B cell (primary cell): ENCODE data around the gene ISL2. TPM values are rescaled to one million over a fixed set of nuclear protein-coding genes. Genes with fewer than 3 reads are reported as not detected.

Experiments
- ATAC-seq: fragments of 200-7000 bp; cut with Tn5 transposase; one replicate; pipeline ENCODE4 v1.10.0; 2021; ENCODE audit warnings: low read depth, mild to moderate bottlenecking, moderate number of reproducible peaks, moderate library complexity
- CTCF ChIA-PET: fragments of 350-600 bp; sonication (Branson Sonifier 250); formaldehyde crosslinking; loops from one replicate; lab custom pipeline; 2021; ENCODE audit warnings: antibody characterized with exemption, inconsistent platforms; lab: Charles Lee
- POLR2A ChIA-PET: fragments of 350-600 bp; sonication (Branson Sonifier 250); formaldehyde crosslinking; loops from one replicate; lab custom pipeline; 2021; ENCODE audit warnings: antibody characterized with exemption; lab: Charles Lee
- DNase-seq: peaks from one replicate; pipeline ENCODE4 v3.0.0; 2013
- H2AFZ ChIP-seq: 2 replicates; pipeline ENCODE4 v1.6.1; 2012; ENCODE audit warnings: mild to moderate bottlenecking, low read depth, low read length; ENCODE audit not compliant: insufficient read depth, poor library complexity, severe bottlenecking
- H3K27ac ChIP-seq, 2 donors: 1 replicate in 1 of 2; 2 replicates in 1 of 2; pipeline ENCODE4 v1.5.1; 2012 to 2013; ENCODE audit warnings: low read length in 2 of 2, mild to moderate bottlenecking in 2 of 2, moderate library complexity in 1 of 2
- H3K27me3 ChIP-seq, 4 experiments: fragments of 200-600 bp in 1 of 4; sonication (generic) in 1 of 4; replicated peaks in 1 of 4; 1 replicate in 2 of 4; 2 replicates in 2 of 4; pipeline versions ENCODE4 v1.6.1 to v1.7.0; 2013 to 2016; ENCODE audit warnings: low read length in 3 of 4, mild to moderate bottlenecking in 2 of 4, mixed read lengths in 1 of 4, moderate library complexity in 1 of 4; ENCODE audit not compliant: insufficient read depth in 4 of 4, control insufficient read depth in 3 of 4; ENCODE audit errors: control extremely low read depth in 1 of 4
- H3K36me3 ChIP-seq, 2 experiments: replicated peaks in 1 of 2; 1 replicate in 1 of 2; 2 replicates in 1 of 2; pipeline versions ENCODE4 v1.6.1 to v1.7.1; 2013; ENCODE audit warnings: low read length in 1 of 2; ENCODE audit not compliant: insufficient read depth in 2 of 2, control insufficient read depth in 1 of 2; ENCODE audit errors: control extremely low read depth in 1 of 2, extremely low read depth in 1 of 2
- H3K4me1 ChIP-seq, 2 donors: fragments of 200-600 bp in 1 of 2; sonication (generic) in 1 of 2; 1 replicate in 1 of 2; 2 replicates in 1 of 2; pipeline versions ENCODE4 v1.5.1 to v1.6.1; 2013 to 2017; ENCODE audit warnings: low read length in 2 of 2; ENCODE audit not compliant: control insufficient read depth in 2 of 2, insufficient read depth in 2 of 2
- H3K4me2 ChIP-seq: replicated peaks from 2 replicates; pipeline ENCODE3; 2012; ENCODE audit warnings: mild to moderate bottlenecking, low read depth, low read length; ENCODE audit not compliant: poor library complexity, severe bottlenecking
- H3K4me3 ChIP-seq, 5 experiments: fragments of 200-600 bp in 1 of 5; sonication (generic) in 1 of 5; 1 replicate in 3 of 5; 2 replicates in 2 of 5; pipeline versions ENCODE4 v1.5.1 to v1.7.0; 2011 to 2016; ENCODE audit warnings: low read length in 4 of 5, mild to moderate bottlenecking in 4 of 5, low read depth in 2 of 5, control low read depth in 1 of 5, moderate library complexity in 1 of 5; ENCODE audit not compliant: insufficient read depth in 1 of 5; ENCODE audit errors: control extremely low read depth in 1 of 5, extremely low read depth in 1 of 5
- H3K79me2 ChIP-seq: fragments of 200-600 bp; sonication (generic); one replicate; pipeline ENCODE4 v1.6.0; 2016; ENCODE audit warnings: low read length; ENCODE audit not compliant: control insufficient read depth, insufficient read depth
- H3K9ac ChIP-seq: fragments of 200-600 bp; sonication (generic); 2 replicates; pipeline ENCODE4 v1.6.1; 2017; ENCODE audit warnings: mild to moderate bottlenecking, low read length, moderate library complexity
- H3K9me3 ChIP-seq, 3 donors: one replicate each; pipeline versions ENCODE4 v1.6.1 to v1.7.1; 2013; ENCODE audit warnings: low read length in 2 of 3; ENCODE audit not compliant: control insufficient read depth in 2 of 3, insufficient read depth in 1 of 3; ENCODE audit errors: control extremely low read depth in 1 of 3
- H4K20me1 ChIP-seq: 2 replicates; pipeline ENCODE4 v1.6.0; 2012; ENCODE audit warnings: mild to moderate bottlenecking, low read length; ENCODE audit not compliant: insufficient read depth, control insufficient read depth, poor library complexity, severe bottlenecking
- H3K27ac Mint-ChIP-seq: one replicate; pipeline ENCODE4 v1.8.0; 2021; ENCODE audit warnings: mixed read lengths
- H3K27me3 Mint-ChIP-seq: one replicate; pipeline ENCODE4 v1.8.0; 2021; ENCODE audit warnings: mixed read lengths
- H3K4me1 Mint-ChIP-seq: one replicate; pipeline ENCODE4 v1.8.0; 2021; ENCODE audit warnings: mixed read lengths
- H3K4me3 Mint-ChIP-seq: one replicate; pipeline ENCODE4 v1.8.0; 2021; ENCODE audit warnings: mixed read lengths
- H3K9me3 Mint-ChIP-seq: one replicate; pipeline ENCODE4 v1.8.0; 2022; ENCODE audit warnings: mixed read lengths; ENCODE audit not compliant: insufficient read depth
- CTCF ChIP-seq: fragments of 200-600 bp; IDR thresholded peaks from one replicate; pipeline ENCODE4 v1.8.0; 2022; ENCODE audit warnings: antibody characterized with exemption, mild to moderate bottlenecking
- EZH2 ChIP-seq: IDR thresholded peaks from 2 replicates; pipeline ENCODE4 v1.6.1; 2012; ENCODE audit warnings: borderline replicate concordance, low read depth, mild to moderate bottlenecking, moderate library complexity, low read length; ENCODE audit not compliant: insufficient read depth, poor library complexity, severe bottlenecking
- WGBS: methylation state at CpG from one replicate; pipeline ENCODE4 v1.1.5; 2013; ENCODE audit warnings: missing lambda C conversion rate; ENCODE audit not compliant: insufficient coverage; 5-methylcytosine and 5-hydroxymethylcytosine counted together
- intact Hi-C: fragments of 100-400 bp; cut with micrococcal nuclease; formaldehyde crosslinking; loops from one replicate; pipeline ENCODE4 v1.10.0; 2022
- polyA plus RNA-seq: library from polyadenylated mRNA; depleted of rRNA; stranded (reverse); fragments of >200 nt; gene quantifications from 2 replicates; pipeline ENCODE4 v1.2.3, GENCODE V29; 2012
- total RNA-seq, 2 donors: library from RNA; stranded (reverse); fragments of 120-200 nt in 1 of 2; gene quantifications; 1 replicate in 1 of 2; 2 replicates in 1 of 2; pipeline versions ENCODE4 v1.2.3 to v1.2.4, GENCODE V29; 2013 to 2022

The ISL2 gene
- total and polyA plus RNA-seq, 2 donors (not counting 1 experiment from before 2014, with no cell fraction given) = 0.59 to 1.8 TPM

DNA sequence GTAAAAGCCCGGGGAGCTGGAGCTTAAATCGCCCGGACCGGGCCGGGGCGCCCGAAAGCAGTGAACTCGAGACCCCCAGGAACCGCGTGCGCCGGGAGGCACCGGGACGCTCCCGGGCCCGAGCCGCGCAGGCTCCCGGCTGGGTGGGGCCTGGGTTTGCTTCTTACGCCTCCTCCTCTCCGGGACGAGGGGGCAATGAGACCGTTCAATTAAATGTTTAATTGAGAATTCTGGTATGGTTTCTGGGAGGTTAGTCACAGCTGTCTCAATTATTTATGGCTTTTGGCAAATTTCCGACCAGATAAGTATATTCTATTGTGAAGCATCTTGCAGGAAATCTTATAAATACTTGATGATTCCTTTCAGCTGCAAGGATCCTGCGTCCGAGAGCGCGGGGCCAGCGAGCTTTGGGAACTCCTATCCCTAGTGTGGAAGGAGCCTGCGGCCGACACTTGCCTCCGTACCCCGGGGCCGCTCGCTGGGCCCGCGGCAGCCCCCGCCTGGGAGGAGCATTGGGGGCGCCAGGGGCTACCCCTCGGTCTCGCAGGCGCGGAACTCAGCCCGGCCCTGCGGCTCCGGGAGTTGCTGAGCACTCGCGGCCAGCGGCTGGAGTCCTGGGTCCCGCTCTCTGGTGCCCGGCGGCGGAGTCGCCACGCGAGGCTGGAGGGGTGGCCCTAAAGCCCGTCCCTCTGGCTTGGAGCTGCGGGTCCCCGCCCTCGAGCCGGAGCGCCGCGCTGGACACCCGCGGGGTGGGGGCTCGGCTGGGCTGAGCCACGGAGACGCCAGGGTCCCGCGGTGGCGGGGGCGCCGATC is 10.3 kb downstream of the ISL2 start:
- Histone ChIP-seq H3K9ac (peak overlapping the region; percentile 59), H3K36me3 (no peaks in the 10 kb centered on the region), H3K79me2 (no peaks in the 10 kb centered on the region), H3K27me3 (peaks cover 10 to 62% (median 53%) of the 10 kb centered on the region in 4 experiments), H3K27ac (no peak overlapping the region), H3K4me2 (peak overlapping the region; percentile 90), H4K20me1 (peaks cover 11% of the 10 kb centered on the region), H3K9me3 (peaks cover 3 to 31% (median 10%) of the 10 kb centered on the region in 3 donors), H2AFZ (peak overlapping the region; percentile 47), H3K4me1 (peaks cover 38 to 49% of the 10 kb centered on the region in 2 donors), H3K4me3 (peak overlapping the region; percentile 11 to 55 (median 36))
- 5% methylated on average over 64 of the region's 74 CpGs for WGBS
- Mint-ChIP-seq H3K4me3 (peak overlapping the region; percentile 73), H3K4me1 (peaks cover 22% of the 10 kb centered on the region), H3K9me3 (no peaks in the 10 kb centered on the region), H3K27ac (no peak overlapping the region), H3K27me3 (peaks cover 45% of the 10 kb centered on the region)
- intact Hi-C loops = loop anchor here (1.0 kb wide), 1 partner anchor 12 kb away; no protein-coding TSS in a partner anchor
- DNase-seq (no peak), ATAC-seq (no peak)
- ChIA-PET CTCF (interaction anchor here (2.9 kb wide), 1 partner anchor 11 kb away, joined by 9 read pairs; the partner anchor contains the start of gene ISL2), POLR2A (interaction anchor here (1.9 kb wide), 1 partner anchor 11 kb away, joined by 9 read pairs; the partner anchor contains the start of gene ISL2)
- no peak for TF ChIP-seq CTCF
- peak; percentile 92 for TF ChIP-seq EZH2

- ChIA-PET CTCF (no interaction called here), POLR2A (no interaction called here)
- Mint-ChIP-seq H3K4me3 (peak overlapping the region; percentile 7), H3K27ac (no peak overlapping the region), H3K27me3 (peaks cover 40% of the 10 kb centered on the region), H3K4me1 (peaks cover 18% of the 10 kb centered on the region), H3K9me3 (no peaks in the 10 kb centered on the region)
- Histone ChIP-seq H4K20me1 (peaks cover 9% of the 10 kb centered on the region), H2AFZ (no peak overlapping the region), H3K4me3 (peak overlapping the region in 1 of 5 experiments; percentile 55), H3K9me3 (peaks cover 3 to 24% (median 10%) of the 10 kb centered on the region in 3 donors), H3K27ac (no peak overlapping the region), H3K79me2 (no peaks in the 10 kb centered on the region), H3K27me3 (peaks cover 10 to 57% (median 49%) of the 10 kb centered on the region in 4 experiments), H3K4me1 (peaks cover 33 to 42% of the 10 kb centered on the region in 2 donors), H3K9ac (no peak overlapping the region), H3K36me3 (no peaks in the 10 kb centered on the region), H3K4me2 (peak overlapping the region; percentile 90)
- intact Hi-C loops = no loop called here
- TF ChIP-seq EZH2 (no peak), CTCF (no peak)
- peak; percentile 24 for DNase-seq
- 58% methylated on average over 3 of the region's 13 CpGs for WGBS
- no peak for ATAC-seq
These were observed 11.0 kb downstream of the ISL2 start for GRCh38 chr15:76347482-76348055.
